ENCODE data around the gene UBE2R2. TPM values are rescaled to one million over a fixed set of nuclear protein-coding genes. Genes with fewer than 3 reads are reported as not detected.

The UBE2R2 gene
- total RNA-seq, 1 experiment from 2014 or later = 33.8 TPM

GRCh38 chr9:33906769-33907168 is 89.8 kb downstream of the UBE2R2 start:
- no peak for DNase-seq (ENCODE audit: unreplicated experiment)
- Mint-ChIP-seq H3K4me3 (ENCODE audit: unreplicated experiment) (no peak overlapping the region), H3K4me1 (ENCODE audit: insufficient read depth, unreplicated experiment) (peaks cover 6% of the 10 kb centered on the region), H3K36me3 (ENCODE audit: insufficient read depth, unreplicated experiment) (peaks cover 33% of the 10 kb centered on the region), H3K27ac (ENCODE audit: low read depth, unreplicated experiment) (no peak overlapping the region), H3K9me3 (ENCODE audit: unreplicated experiment) (no peaks in the 10 kb centered on the region), H3K27me3 (ENCODE audit: insufficient read depth, unreplicated experiment) (no peaks in the 10 kb centered on the region)
- CTCF ChIA-PET = interaction anchor here (1.0 to 1.4 kb wide), 3 partner anchors 14 to 48 kb away, joined by 3 to 4 read pairs (median 3); no protein-coding TSS in a partner anchor
- TF ChIP-seq CTCF (IDR thresholded peaks at IDR 0.05; ENCODE audit: unreplicated experiment) = no peak
- intact Hi-C loops (cut with micrococcal nuclease) = no loop called here
- BruUV-seq (replicated peaks) = no TSS peak
- POLR2A ChIA-PET = interaction anchor here (0.7 to 1.2 kb wide), 3 partner anchors 21 to 168 kb away, joined by 3 to 4 read pairs (median 3); no protein-coding TSS in a partner anchor

GRCh38 chr9:33907347-33907746 is 90.4 kb downstream of the UBE2R2 start:
- peaks cover 27% of the 10 kb centered on the region for H3K36me3 Mint-ChIP-seq (ENCODE audit: insufficient read depth, unreplicated experiment)
- DNase-seq (ENCODE audit: unreplicated experiment) = no peak

GRCh38 chr9:33908114-33908513 is 91.2 kb downstream of the UBE2R2 start:
- no peak for DNase-seq (ENCODE audit: unreplicated experiment)
- Mint-ChIP-seq H3K27me3 (ENCODE audit: insufficient read depth, unreplicated experiment) (no peaks in the 10 kb centered on the region), H3K4me3 (ENCODE audit: unreplicated experiment) (no peak overlapping the region), H3K9me3 (ENCODE audit: unreplicated experiment) (no peaks in the 10 kb centered on the region), H3K36me3 (ENCODE audit: insufficient read depth, unreplicated experiment) (peaks cover 31% of the 10 kb centered on the region), H3K4me1 (ENCODE audit: insufficient read depth, unreplicated experiment) (peaks cover 6% of the 10 kb centered on the region), H3K27ac (ENCODE audit: low read depth, unreplicated experiment) (no peak overlapping the region)
- no TSS peak for BruUV-seq (replicated peaks)
- no peak for TF ChIP-seq CTCF (IDR thresholded peaks at IDR 0.05; ENCODE audit: unreplicated experiment)
- ChIA-PET POLR2A (interaction anchor here (0.8 kb wide), 1 partner anchor 11 kb away, joined by 3 read pairs; no protein-coding TSS in a partner anchor), CTCF (no interaction called here)
- intact Hi-C loops (cut with micrococcal nuclease) = no loop called here

More at GRCh38 chr9:33907347-33907746, 90.4 kb downstream of the UBE2R2 start:
- ChIA-PET POLR2A (interaction anchor here (1.0 to 1.2 kb wide), 2 partner anchors 22 to 30 kb away, joined by 3 to 4 read pairs; no protein-coding TSS in a partner anchor), CTCF (interaction anchor here (1.0 to 1.2 kb wide), 2 partner anchors 14 to 48 kb away, joined by 3 read pairs; no protein-coding TSS in a partner anchor)
- intact Hi-C loops (cut with micrococcal nuclease) = no loop called here
- no peak for TF ChIP-seq CTCF (IDR thresholded peaks at IDR 0.05; ENCODE audit: unreplicated experiment)
- Mint-ChIP-seq H3K9me3 (ENCODE audit: unreplicated experiment) (no peaks in the 10 kb centered on the region), H3K27ac (ENCODE audit: low read depth, unreplicated experiment) (no peak overlapping the region), H3K27me3 (ENCODE audit: insufficient read depth, unreplicated experiment) (no peaks in the 10 kb centered on the region), H3K4me1 (ENCODE audit: insufficient read depth, unreplicated experiment) (peaks cover 6% of the 10 kb centered on the region), H3K4me3 (ENCODE audit: unreplicated experiment) (no peak overlapping the region)
- no TSS peak for BruUV-seq (replicated peaks)

GRCh38 chr9:33908749-33909148 is 91.8 kb downstream of the UBE2R2 start:
- CTCF ChIA-PET = interaction anchor here (0.5 kb wide), 1 partner anchor 231 kb away, joined by 4 read pairs; no protein-coding TSS in a partner anchor
- no TSS peak for BruUV-seq (replicated peaks)
- no peak for DNase-seq (ENCODE audit: unreplicated experiment)
- Mint-ChIP-seq H3K27ac (ENCODE audit: low read depth, unreplicated experiment) (no peak overlapping the region), H3K27me3 (ENCODE audit: insufficient read depth, unreplicated experiment) (no peaks in the 10 kb centered on the region), H3K36me3 (ENCODE audit: insufficient read depth, unreplicated experiment) (peaks cover 31% of the 10 kb centered on the region), H3K4me1 (ENCODE audit: insufficient read depth, unreplicated experiment) (peaks cover 6% of the 10 kb centered on the region), H3K4me3 (ENCODE audit: unreplicated experiment) (no peak overlapping the region), H3K9me3 (ENCODE audit: unreplicated experiment) (no peaks in the 10 kb centered on the region)
- no peak for TF ChIP-seq CTCF (IDR thresholded peaks at IDR 0.05; ENCODE audit: unreplicated experiment)
- intact Hi-C loops (cut with micrococcal nuclease) = no loop called here
- POLR2A ChIA-PET = interaction anchor here (0.8 kb wide), 1 partner anchor 10 kb away, joined by 3 read pairs; no protein-coding TSS in a partner anchor

Measured in MCF 10A (cell line).